HK-2 (cell line): ENCODE results near the gene SUCLG2.

ENCODE experiments used
- DNase-seq: peaks from one replicate; pipeline ENCODE4 v3.0.0-alpha.2; 2018; ENCODE audit not compliant: unreplicated experiment

SUCLG2 gene

DNA sequence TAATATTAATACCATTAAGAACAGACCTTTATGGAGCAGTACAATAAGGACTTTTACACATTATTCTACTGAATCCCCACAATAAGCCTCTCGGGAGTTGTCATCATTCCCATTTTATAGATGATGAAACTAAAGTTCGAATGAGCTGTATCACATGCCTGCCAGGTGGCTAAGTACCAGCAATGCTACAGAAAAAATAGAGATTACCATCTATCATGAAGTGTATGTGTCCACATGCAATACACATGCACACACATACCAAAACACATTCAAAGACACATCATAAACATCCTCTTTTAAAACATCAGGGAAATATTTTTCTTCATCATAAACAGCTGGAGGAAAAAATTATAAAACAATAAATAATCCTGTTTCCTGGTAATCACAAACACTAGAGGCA, 136.6 kb downstream of the SUCLG2 start:
- DNase-seq: no peak

DNA sequence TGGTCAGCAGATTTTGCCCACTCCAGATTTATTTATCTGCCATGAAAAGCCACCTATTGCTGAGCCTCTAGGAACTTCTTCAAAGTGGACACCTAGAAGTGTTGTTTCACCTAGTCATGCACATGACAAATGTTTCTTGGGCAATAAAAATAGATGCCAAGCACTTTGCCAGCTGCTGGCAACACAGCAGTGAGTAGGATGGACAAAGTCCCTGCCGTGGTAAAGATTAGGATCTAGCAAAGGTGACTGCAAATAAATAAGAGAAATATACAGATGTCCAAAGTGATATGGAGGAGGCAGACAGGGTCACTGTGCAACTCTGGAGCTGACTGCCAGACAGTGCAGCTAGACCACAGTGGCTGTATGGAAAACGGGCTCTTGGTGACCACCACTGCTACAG, 137.9 kb downstream of the SUCLG2 start:
- no peak for DNase-seq

DNA sequence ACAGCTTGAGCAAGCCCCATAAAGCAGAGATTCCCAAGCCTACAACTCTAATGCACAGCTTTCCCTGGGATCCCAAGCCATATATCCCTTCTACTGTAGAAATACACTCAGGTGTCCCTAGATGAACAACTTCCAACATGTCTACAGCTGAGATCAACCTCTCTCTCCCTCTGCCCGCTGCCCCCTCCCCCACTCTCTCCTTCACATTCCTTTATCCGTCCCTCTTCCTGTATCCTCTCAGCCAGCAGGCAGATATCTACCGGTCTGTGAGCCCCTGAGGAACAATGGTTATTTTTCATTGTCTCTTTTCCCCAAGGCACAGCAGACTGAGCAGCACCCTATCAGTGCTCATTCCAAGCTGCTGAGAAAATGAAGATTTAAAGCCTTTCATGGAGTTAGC, 138.6 kb downstream of the SUCLG2 start:
- DNase-seq: no peak

DNA sequence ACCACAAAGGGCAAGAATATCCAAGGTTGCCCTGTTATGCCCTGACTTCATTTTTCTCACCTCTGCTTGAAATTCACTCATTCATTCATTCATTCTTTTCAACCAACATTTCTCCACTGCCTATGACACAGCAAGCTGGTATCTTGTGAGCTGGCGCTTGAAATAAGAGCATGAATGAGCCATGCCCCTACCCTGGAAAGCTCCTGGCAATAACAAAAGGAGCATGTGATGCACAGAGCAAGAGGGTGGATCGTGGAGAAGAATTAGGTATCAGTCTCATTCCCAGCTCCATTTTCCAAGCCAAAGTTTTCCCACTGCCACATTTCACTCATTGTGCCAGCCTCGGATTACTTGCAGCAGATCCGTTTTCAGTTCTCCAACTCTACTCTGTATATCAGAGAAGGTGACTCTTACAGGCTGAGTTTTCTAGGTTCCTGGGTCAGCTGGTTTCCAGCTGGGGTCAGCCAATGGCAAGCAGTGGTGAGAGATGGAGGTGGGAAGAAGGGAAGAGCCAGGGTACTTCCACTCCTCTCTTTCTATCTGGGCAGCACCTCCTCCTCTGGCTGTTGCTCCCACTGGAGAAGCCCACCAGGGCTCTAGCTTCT, 144.8 kb downstream of the SUCLG2 start:
- no peak for DNase-seq

DNA sequence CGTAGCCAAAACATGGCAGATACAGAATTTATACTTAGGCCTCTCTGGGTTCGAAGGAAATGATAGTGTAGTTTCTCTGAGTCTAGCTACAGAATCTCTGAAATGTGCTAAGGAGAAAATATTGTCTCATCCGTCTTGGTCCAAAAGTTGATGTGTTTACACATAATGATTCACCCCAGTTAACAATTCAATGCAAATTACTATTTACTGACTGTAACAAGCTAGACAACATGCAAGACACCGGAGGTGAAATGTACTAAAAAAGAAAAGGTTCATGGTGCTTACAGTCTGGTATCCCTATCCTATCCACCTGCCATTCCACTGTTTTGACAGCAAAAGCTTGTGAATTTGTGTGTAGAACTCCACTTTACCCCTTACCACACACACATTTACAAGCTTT, 146.8 kb downstream of the SUCLG2 start:
- DNase-seq: no peak

DNA sequence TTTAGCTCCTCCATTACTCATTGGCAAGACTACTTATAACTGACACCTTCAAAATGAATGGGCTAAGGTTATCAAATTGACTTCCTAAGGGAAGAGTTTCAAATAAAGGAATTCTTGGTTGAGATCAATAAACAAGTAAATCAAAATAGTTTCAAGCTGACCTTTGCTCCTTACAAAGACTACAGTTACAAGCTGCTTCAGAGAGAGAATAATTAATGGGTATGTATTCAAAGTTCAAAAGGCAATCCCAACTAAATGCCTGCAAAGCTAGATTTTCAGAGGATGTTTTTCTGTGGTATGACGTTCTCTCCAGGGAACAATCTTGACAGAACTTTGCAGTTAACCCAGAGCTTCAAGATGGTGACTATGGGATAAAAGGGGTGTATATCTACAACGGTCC, 153.7 kb downstream of the SUCLG2 start:
- no peak for DNase-seq

DNA sequence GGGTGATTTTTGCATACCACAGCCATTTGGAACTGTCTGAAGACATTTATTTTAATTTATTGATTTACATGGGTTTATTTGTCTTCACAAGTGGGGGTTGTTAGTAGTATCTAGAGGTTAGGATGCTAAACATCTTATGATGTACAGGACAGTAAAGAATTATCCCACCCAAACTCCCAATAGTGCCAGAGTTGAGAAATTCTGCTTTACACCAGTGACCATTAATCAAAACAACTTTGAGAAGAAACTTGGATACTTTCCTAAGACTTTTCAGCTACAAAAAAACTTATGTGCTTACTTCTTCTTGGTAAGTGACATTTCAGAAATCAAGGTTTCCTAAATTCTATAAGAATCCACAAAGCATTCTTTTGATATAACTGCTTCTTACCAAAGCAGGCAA, 156.7 kb downstream of the SUCLG2 start:
- DNase-seq: no peak

DNA sequence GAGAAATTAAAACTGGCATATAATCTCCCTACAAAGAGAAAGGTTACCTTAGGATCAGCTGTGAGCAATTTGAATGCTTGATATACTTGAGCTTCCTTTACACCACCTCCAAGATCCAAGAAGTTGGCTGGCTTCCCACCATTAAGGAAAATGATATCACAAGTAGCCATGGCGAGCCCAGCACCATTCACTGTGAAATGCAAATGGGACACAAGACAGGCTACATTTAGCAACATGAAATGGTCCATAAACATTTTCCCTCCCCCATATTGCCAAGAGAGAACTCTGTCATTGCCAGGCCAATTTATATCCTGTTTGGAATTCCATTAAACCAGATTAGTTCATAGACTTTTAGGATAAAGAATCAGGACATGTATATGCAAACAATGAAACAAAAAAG, 158.7 kb downstream of the SUCLG2 start:
- DNase-seq: no peak

DNA sequence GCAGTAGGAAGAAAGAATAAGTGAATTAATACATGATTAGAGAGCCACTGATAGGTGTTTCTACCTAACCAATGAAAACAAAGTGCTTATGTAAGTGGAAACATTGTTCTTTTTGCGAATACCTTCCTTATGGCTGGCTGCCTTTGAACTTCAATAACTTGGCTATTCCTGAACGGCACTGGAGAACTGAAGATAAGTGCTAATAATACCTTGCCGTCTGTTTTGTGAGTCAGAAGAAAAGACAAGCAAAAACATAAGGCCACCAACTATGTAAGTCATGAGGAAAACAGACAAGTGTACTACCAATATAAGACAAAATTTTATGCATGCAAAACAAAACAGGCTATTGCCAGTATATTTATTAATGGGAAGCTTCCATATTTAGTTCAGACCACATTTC, 160.6 kb downstream of the SUCLG2 start:
- no peak for DNase-seq

DNA sequence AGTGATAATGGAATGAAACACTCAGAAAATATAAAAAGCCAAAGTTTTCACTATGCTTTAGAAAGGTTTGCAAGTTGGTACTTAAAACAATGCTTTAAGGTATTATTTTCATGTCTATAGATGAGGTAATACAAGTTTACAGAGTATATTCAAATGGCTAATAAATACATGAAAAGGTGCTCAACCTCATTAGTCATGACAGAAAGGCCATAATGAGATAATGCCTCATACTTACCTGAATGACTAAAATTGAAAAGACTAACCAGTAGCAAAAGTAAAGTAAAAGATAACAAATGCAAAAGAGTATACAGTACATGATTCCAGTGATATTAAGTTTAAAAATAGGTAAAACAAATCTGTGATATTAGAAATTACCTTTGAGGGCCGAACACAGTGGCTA, 163.8 kb downstream of the SUCLG2 start:
- no peak for DNase-seq

DNA sequence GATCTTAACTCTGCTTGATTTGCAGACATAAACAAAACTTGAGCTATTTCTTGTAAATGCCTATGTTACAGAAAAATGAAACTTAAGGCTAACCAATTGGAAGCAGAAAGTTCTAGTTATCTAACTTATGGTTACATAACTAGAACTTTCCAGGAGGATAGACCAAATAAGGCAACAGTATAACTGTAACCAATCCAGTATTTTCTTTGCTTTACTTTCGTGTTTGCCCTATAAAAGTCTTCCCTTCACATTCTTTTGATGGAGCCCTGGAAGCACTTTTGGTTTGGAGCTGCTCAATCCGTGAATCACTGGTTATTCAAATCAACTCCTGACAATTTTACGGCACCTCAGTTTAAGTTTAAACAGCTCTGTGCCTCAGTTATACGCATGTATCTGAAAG, 164.6 kb downstream of the SUCLG2 start:
- no peak for DNase-seq

DNA sequence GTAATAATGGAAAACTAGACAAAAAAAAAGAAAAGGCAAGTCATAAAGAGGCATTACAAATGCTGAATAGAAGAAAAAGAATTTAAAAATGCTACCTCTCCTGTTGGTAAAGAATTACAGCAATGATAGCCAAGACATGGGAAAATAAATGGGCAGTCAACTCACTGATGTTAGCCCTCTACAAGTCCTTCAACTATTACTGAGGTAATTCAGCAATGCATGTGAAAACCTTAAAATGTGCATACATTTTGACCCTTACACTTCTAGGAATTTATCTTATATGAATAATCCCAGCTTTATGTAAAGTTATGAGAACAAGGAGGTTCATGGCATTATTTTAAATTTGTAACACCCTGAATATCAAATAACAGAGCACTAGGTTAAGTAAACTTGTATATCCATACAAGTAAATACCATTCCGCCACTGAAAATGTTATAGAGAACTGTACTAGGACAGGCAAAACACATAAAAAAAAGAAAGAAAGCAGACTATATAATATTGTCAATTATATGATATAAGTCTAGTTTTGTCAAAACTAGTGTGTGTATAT, 166.8 kb downstream of the SUCLG2 start:
- no peak for DNase-seq

DNA sequence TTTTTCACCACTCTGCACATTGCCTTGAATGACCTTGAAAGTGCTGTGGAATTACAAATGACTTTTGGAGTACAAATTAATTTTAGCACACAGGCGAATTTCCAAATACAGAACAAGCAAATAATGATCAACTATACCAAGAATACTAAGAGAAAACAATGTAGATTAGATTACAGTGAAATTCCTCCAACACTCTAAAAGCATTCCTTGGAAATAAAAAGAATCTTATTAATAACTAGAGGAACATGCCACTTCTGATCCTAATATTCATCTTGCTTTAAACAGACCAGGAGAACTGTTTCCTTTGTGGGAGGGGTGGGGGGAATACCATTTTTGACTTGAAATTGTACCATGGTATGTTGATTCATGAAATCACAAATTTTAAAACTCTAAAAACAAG, 167.5 kb downstream of the SUCLG2 start:
- DNase-seq: no peak

DNA sequence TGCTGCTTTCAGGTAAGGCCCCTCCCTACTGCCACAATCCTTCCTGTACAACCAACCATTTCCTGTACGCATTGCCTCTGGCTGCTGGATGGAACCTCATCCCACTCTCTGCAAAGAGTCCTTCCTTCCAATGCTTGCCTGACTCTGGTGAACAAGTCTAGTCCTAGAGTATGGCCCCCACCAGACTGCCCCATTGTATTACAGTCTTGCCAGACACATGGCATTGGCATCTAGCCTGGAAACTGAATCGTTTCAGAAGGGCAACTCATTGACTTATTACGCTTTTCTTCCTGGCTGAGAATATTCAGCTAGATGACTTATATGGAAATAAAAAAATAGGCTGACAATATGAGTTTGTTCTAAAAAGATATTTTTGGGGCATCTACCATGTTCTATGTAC, 170.3 kb downstream of the SUCLG2 start:
- no peak for DNase-seq

DNA sequence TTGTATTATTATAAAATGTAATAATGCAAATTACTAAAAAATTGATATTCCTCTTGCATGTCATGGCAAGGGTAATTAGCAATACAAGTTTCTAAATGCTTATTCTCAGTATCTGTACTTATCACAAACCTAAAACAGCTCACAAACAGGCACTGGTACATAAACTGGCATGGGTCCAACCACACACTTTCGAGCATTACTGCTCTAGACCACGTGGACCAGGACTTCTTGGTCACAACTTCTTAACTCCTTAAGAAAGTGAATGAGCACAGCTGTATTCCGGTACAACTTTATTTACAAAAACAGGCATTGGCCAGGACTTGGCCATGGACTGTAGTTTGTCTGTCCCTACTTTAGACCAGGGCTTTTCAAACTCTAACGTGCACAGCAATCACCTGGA, 173.3 kb downstream of the SUCLG2 start:
- DNase-seq: no peak

DNA sequence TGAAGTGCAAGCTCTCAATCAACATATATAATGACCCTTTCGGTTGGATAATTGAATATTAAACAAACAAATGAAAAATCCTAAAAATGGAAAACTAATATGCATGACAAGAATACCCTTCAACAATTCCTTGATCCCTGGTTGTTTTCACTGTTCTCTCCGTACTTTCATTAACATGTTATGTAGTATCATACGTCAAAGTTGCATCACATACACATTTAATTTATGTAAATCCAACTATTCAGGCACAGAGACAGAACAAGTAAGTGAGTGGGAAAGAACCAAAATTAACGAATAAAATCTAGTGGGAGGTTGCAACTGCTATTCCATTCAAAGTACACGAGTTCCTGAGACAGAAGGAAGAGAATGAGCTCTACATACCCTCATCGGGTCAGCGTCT, 176.0 kb downstream of the SUCLG2 start:
- no peak for DNase-seq

DNA sequence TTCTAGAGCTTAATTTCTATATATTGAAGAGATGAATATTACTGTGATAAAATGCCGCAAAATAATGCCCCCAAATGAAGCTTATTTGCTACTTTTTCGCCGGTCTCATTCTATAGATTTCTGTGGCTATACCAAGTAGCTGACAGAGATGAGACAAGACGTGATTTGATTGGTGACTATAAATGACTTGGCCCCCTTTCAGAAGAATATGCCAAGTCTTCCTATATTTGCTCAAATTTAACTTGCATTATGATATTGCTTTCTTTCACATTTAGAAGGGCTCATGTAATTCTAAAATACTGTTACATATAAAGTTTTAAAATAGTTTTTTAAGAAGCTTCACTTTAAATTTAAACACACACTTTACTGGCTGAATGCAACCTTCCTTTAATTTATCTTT, 180.1 kb downstream of the SUCLG2 start:
- DNase-seq: no peak

DNA sequence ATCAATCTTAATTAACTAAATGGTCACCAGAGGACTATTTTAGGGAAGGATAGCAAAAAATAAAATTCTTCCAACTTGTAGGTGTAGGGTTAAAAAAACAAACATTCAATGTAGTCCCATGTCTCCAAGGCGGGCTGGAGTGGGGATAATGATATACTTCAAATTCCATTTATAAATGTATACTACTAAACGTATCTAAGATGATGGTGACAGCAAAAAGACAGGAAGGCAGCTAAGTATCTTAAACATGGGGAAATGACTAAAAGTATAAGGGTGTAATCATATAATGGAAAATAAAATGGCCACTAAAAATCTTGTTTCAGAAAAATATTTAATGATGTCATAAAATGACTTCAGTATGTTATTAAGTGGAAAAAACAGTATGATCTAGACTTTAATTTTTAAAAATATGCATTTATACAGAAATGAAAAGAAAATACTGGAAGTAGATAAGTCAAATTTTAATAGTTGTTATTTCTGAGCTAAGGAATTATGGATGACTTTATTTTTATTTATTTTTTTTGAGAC, 181.7 kb downstream of the SUCLG2 start:
- DNase-seq: no peak

DNA sequence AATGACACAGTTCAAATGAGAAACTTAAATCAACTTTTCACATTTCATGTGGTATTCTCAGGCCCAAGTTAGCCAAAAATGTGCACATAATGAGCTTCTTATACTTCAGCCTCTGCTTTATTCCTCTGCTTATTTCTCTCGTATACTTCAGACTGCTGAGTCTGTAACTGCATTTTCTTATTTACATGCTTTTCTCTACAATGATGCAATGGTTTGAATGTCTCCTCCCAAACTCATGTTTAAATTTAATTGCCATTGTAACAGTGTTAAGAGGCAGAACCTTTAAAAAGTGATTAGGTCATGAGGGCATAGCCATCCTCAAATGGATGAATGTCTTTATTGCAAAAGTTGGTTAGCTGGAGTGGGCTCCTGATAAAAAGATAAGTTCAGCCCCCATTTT, 184.2 kb downstream of the SUCLG2 start:
- DNase-seq: no peak

DNA sequence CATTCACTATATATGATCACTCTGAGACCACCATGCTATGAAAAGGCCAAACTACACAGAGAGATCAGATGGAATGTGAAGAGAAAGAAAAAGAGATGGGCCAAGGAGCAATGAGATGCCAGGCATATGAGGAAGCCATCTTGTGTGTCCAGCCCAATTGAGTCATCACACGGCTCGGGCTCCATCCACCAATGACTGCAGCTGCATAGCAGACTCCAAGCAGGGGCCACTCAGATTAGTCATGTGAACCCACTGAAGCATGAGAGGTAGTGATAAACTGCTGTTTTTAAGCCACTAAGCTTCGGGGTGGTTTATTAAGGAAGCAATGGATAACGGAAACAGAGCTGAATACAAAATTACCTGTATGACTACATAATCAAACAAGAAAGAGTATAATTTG, 185.9 kb downstream of the SUCLG2 start:
- DNase-seq: peak; percentile 64

DNA sequence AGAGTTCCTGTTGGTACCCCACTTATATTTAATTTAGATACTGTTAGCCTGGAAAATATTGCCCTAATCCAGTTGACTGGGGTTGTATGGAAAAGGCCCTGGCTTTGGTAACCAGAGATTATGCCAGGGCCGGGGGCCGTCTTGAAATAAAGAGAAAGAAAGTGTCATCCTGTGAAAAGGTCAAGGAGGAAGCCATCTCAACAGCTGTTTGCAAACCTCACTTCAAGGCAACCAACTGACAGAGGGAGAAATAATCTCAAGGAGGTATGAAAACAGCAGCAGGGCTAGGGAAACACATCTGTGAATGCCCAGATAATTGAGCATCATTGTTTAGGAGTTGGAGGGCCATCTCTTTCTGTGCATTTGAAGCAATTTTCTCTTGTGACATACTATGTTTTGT, 190.8 kb downstream of the SUCLG2 start:
- DNase-seq: no peak

DNA sequence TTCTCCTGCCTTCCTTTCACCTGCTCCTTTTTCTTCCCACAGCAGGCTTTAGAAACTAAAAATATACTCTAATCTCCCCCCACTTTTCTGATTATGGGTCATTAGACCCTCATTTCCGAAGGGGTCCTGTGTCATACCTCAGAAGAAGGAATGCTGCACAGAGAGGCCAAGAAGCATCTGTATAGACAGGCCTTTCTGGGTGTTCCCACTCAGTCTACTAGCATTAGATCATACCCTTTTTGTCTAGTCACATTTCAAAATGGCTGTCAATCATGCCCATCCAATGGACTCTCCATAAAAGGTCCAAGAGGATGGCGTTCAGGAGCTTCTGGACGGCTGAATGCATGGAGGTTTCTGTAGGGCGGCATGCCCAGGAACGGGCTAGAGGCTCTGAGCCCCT, 192.2 kb downstream of the SUCLG2 start:
- DNase-seq: no peak

DNA sequence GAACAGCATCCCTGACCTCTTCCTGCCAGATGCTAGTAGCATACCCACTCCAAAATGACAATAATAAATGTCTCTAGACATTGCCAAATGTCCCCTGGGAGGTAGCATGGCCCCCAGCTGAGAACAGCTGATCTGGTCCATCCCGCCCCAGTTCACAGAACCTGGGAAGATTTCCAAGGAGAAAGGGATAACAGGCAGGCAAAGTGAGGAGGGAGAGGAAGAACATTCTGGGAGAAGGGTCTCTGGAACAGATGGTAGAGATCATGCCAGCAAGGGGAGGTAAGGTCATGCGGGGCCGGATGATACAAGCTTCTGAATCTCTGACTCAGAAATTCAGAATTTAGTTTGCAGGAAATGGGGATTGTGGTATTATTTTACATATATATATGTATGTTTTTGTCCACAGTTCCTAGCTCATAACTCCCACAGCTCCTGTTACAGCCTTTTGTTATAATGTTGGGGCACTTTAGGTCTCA, 192.7 kb downstream of the SUCLG2 start:
- no peak for DNase-seq
